ENCODE results near the gene FOLR2.

FOLR2 gene

DNA sequence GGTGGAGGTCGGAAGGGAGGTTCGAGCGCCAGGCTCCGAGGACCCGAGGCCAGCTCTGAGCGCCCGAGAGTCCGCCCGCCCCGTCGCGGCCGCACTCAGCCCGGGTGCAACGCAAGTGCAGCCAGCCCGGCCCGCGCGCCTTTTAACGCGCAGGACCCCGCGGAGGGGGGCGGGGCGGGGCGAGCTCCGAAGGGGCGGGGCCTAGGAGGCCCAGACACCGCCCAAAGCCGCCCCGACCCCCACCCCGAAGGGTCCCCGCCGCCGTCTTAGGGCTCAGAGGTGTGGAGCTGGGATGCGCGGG lies 27.4 kb downstream of the FOLR2 start, which contains the start of gene PHOX2A:
Gene PHOX2A (minus strand): TSS at position 117 of the 301 bp plus-strand sequence. CDS start 172 bp downstream, outside the sequence.
- Histone ChIP-seq H3K4me3 (ENCODE audit: low read depth, low read length) (peak within 1 kb of the TSS; percentile 67), H3K27me3 (ENCODE audit: control insufficient read depth, insufficient read depth, low read length) (peaks cover 96% of the 10 kb centered on the region), H3K9ac (ENCODE audit: low read length) (no peak within 1 kb of the TSS), H3K4me1 (ENCODE audit: control insufficient read depth, insufficient read depth, low read length) (peaks cover 29% of the 10 kb centered on the region), H3K36me3 (ENCODE audit: control insufficient read depth, insufficient read depth, low read length) (no peaks in the 10 kb centered on the region), H3K27ac (ENCODE audit: low read depth, low read length) (no peak within 1 kb of the TSS), H3K9me3 (ENCODE audit: control insufficient read depth, insufficient read depth, low read depth, low read length) (no peaks in the 10 kb centered on the region)

DNA sequence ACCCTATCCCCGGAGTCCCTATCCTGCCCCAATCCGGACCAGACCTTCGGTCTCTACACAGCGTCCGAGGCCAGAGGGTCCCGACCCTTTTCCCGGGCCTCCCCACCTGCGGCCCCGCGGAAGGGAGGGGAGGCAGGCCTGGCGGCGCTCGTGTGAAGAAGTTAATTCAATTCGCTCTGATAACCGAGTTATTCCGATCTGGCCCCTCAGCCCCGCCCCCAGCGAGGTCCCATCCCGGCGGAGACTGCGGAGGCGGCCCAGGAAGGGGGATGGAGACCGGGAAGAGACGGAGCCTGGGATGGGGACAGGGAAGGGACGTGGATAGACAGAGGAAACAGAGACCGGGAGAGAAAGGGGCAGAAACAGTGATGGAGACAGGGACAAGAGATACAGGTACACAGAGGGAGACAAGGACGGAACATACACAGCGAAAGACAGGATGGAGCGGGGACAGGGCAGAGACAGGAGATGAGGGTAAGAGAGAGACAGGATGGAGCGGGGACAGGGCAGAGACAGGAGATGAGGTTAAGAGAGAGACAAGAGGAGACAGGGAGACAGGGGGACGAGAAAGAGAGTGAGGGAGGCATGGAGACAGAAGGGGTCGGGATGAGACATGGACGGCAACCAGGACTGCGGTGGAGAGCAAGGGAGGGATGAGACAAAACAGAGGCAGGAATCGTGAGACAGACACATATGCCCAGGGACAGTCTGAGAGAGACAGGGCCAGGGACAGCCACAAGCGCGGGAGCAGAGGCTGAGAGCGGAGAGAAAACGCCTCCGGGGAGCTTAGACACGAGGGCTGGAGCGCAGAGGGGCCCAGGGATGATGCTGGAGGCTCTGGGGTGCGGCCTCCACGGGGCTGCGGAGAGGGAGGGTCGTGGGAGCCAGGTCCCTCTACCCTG lies 28.0 kb downstream of the FOLR2 start:
- Histone ChIP-seq H3K9ac (ENCODE audit: low read length) (no peak overlapping the region), H3K4me1 (ENCODE audit: control insufficient read depth, insufficient read depth, low read length) (peaks cover 26% of the 10 kb centered on the region), H3K4me3 (ENCODE audit: low read depth, low read length) (peak overlapping the region; percentile 67), H3K27me3 (ENCODE audit: control insufficient read depth, insufficient read depth, low read length) (peaks cover 94% of the 10 kb centered on the region), H3K27ac (ENCODE audit: low read depth, low read length) (no peak overlapping the region), H3K9me3 (ENCODE audit: control insufficient read depth, insufficient read depth, low read depth, low read length) (no peaks in the 10 kb centered on the region), H3K36me3 (ENCODE audit: control insufficient read depth, insufficient read depth, low read length) (no peaks in the 10 kb centered on the region)

DNA sequence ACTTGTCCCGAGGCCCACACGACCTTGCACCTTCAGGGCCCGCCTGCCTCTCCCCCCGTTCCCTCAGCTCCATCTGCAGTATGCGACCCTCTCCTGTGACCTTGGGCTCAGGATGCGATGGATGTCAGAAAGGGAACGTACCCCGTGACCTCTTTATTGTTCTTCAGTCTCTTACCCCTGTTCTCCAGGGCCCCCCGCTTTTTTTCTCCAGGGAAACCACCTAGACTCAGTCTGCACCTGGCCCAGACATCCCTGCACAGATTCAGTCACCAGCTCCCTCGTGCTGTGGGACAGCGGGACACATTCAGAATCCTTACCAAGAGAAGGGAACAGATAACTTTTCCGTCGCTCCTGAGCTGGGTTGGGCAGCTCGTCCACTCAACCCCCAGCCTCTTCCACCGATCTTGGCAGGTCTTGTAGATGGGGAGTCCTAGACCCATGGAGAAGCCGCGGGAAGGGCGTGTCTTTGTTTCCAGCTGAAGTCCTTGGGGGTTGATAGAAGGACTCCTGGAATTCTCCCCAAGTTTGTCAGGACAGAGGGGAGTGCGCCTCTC lies 28.7 kb downstream of the FOLR2 start:
- Histone ChIP-seq H3K4me3 (ENCODE audit: low read depth, low read length) (peak overlapping the region; percentile 67), H3K9ac (ENCODE audit: low read length) (no peak overlapping the region), H3K9me3 (ENCODE audit: control insufficient read depth, insufficient read depth, low read depth, low read length) (no peaks in the 10 kb centered on the region), H3K4me1 (ENCODE audit: control insufficient read depth, insufficient read depth, low read length) (peaks cover 22% of the 10 kb centered on the region), H3K36me3 (ENCODE audit: control insufficient read depth, insufficient read depth, low read length) (no peaks in the 10 kb centered on the region), H3K27ac (ENCODE audit: low read depth, low read length) (no peak overlapping the region), H3K27me3 (ENCODE audit: control insufficient read depth, insufficient read depth, low read length) (peaks cover 94% of the 10 kb centered on the region)

DNA sequence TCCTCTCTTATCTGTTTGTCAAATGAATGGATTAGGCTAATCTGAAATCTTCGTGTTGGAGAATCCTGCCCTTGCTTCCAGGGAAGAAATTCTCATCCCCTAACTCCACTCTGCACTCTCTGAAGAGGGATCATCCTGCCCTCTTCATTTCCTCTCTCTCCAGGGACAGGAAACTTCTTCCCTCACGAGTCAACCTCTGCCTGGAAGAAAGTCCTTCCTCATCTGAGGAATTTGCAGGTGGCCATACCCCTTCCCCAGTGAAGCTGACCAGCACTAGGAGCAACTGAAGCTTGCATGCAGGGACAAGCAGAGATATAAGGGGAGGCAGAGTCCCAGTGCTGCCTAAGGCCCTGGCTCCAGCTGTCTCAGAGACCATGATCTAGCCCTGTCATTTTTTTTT lies 31.0 kb downstream of the FOLR2 start:
- peaks cover 15% of the 10 kb centered on the region; the same call in 1 of the 2 replicates for H3K4me1 ChIP-seq (ENCODE audit: control insufficient read depth, insufficient read depth, low read length)
- no peak overlapping the region for H3K9ac ChIP-seq (ENCODE audit: low read length)
- H3K36me3 ChIP-seq (ENCODE audit: control insufficient read depth, insufficient read depth, low read length) = no peaks in the 10 kb centered on the region
- no peak overlapping the region for H3K27ac ChIP-seq (ENCODE audit: low read depth, low read length)
- no peaks in the 10 kb centered on the region for H3K9me3 ChIP-seq (ENCODE audit: control insufficient read depth, insufficient read depth, low read depth, low read length)
- no peak overlapping the region for H3K4me3 ChIP-seq (ENCODE audit: low read depth, low read length)
- peaks cover 82% of the 10 kb centered on the region for H3K27me3 ChIP-seq (ENCODE audit: control insufficient read depth, insufficient read depth, low read length)

DNA sequence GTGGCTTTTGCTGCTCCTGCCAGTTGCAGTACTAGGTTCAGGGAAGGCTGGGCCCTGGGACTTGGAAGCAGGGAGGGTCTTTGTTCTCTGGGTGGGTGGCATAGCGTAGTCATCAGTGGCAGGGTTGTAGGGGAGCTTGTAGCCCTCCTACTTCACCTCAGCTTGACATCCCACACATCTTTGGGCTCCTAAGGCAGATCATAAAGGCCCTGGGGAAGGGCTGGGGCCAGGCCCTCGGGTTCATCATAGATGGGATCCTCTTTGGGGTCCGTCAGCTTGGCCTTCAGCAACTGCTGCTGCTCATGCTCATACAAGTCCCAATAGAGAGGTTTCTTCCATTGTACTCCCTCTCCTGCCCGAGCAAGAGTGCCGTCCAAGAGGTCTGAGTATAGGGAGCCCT lies 33.4 kb downstream of the FOLR2 start:
- Histone ChIP-seq H3K4me1 (ENCODE audit: control insufficient read depth, insufficient read depth, low read length) (peaks cover 8% of the 10 kb centered on the region; the same call in 1 of the 2 replicates), H3K27me3 (ENCODE audit: control insufficient read depth, insufficient read depth, low read length) (peaks cover 67% of the 10 kb centered on the region), H3K9me3 (ENCODE audit: control insufficient read depth, insufficient read depth, low read depth, low read length) (no peaks in the 10 kb centered on the region), H3K9ac (ENCODE audit: low read length) (no peak overlapping the region), H3K36me3 (ENCODE audit: control insufficient read depth, insufficient read depth, low read length) (no peaks in the 10 kb centered on the region), H3K4me3 (ENCODE audit: low read depth, low read length) (no peak overlapping the region), H3K27ac (ENCODE audit: low read depth, low read length) (no peak overlapping the region)

DNA sequence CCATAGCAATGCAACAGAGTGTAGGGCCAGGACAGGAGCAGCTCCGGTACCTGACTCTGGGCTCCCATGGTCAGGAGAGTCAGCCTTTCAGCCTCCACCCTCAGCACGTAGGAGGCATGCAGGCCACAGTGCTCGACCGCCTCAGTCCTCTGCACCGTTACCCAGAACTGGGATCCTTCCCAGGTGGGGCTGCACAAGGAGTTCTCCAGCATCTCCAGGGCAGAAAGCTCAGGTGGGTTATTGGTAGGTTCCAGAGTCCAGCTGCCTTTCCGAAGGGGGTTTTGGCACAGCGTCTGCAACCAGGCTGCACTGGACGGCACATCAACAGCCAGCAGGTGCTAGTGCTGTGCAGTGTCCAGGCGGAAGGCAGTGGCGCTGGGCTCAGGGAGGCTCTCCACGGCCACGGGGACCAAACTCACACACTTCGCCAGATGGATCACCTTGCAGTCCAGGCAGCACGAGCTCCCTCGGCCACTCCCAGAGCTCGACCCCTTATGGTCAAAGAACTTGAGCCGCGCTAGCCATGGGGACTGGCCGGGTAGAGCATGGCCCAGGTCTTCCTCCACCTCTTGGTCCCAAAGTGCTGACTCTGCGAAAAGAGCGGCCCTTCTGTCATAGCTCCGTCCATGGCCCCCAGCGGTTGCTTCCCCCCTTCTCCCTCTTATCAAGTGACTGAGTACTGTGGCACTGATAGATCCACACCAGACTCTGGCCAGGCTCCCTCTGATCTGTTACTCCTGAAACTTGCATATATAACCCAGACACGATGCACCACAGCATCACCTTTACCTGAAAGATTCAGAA lies 34.3 kb downstream of the FOLR2 start:
- no peak overlapping the region for H3K9ac ChIP-seq (ENCODE audit: low read length)
- H3K4me1 ChIP-seq (ENCODE audit: control insufficient read depth, insufficient read depth, low read length) = peaks cover 4% of the 10 kb centered on the region; the same call in 1 of the 2 replicates
- H3K36me3 ChIP-seq (ENCODE audit: control insufficient read depth, insufficient read depth, low read length) = no peaks in the 10 kb centered on the region
- peaks cover 61% of the 10 kb centered on the region for H3K27me3 ChIP-seq (ENCODE audit: control insufficient read depth, insufficient read depth, low read length)
- H3K4me3 ChIP-seq (ENCODE audit: low read depth, low read length) = no peak overlapping the region
- H3K27ac ChIP-seq (ENCODE audit: low read depth, low read length) = no peak overlapping the region
- H3K9me3 ChIP-seq (ENCODE audit: control insufficient read depth, insufficient read depth, low read depth, low read length) = no peaks in the 10 kb centered on the region

DNA sequence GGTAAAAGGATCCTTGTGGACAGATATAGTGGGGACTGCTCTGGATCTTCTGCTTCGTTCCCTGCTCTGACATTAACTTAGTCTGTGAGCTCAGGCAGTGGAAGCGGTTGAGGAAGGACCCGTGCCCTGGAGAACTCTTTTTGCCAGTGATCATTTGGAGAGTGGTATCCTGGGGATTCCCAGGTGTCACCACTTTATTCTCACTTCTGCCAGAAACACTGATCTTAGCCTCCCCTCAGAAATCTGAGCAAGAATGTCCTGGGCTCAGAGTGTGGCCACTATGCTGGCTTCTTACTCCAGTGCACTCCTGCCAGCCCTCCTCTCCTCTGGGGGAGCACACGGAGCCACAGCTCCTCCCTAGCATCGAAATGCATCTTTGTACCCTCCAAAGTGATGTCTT lies 35.0 kb downstream of the FOLR2 start:
- Histone ChIP-seq H3K9me3 (ENCODE audit: control insufficient read depth, insufficient read depth, low read depth, low read length) (no peaks in the 10 kb centered on the region), H3K4me3 (ENCODE audit: low read depth, low read length) (no peak overlapping the region), H3K27ac (ENCODE audit: low read depth, low read length) (no peak overlapping the region), H3K36me3 (ENCODE audit: control insufficient read depth, insufficient read depth, low read length) (no peaks in the 10 kb centered on the region), H3K27me3 (ENCODE audit: control insufficient read depth, insufficient read depth, low read length) (peaks cover 53% of the 10 kb centered on the region), H3K4me1 (ENCODE audit: control insufficient read depth, insufficient read depth, low read length) (peaks cover 4% of the 10 kb centered on the region; the same call in 1 of the 2 replicates), H3K9ac (ENCODE audit: low read length) (no peak overlapping the region)

DNA sequence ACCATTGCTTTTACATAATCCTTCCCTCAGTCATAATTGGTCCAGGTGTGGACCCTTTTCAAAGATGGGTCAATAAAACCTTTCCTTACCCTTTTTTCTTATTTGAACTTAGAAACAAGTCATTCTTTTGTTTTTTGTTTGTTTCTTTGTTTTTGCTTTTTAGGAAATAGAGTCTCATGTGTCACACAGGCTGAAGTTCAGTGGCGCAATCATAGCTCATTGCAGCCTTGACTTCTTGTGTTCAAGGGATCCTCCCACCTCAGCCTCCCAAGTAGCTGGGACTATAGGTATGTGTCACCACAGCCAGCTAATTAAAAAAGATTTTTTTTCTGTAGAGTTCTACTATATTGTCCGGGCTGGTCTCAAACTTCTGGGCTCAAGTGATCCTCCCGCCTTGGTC lies 36.8 kb downstream of the FOLR2 start:
- Histone ChIP-seq H3K36me3 (ENCODE audit: control insufficient read depth, insufficient read depth, low read length) (no peaks in the 10 kb centered on the region), H3K27me3 (ENCODE audit: control insufficient read depth, insufficient read depth, low read length) (peaks cover 35% of the 10 kb centered on the region), H3K4me3 (ENCODE audit: low read depth, low read length) (no peak overlapping the region), H3K27ac (ENCODE audit: low read depth, low read length) (no peak overlapping the region), H3K9ac (ENCODE audit: low read length) (no peak overlapping the region), H3K9me3 (ENCODE audit: control insufficient read depth, insufficient read depth, low read depth, low read length) (no peaks in the 10 kb centered on the region), H3K4me1 (ENCODE audit: control insufficient read depth, insufficient read depth, low read length) (peaks cover 4% of the 10 kb centered on the region; the same call in 1 of the 2 replicates)

DNA sequence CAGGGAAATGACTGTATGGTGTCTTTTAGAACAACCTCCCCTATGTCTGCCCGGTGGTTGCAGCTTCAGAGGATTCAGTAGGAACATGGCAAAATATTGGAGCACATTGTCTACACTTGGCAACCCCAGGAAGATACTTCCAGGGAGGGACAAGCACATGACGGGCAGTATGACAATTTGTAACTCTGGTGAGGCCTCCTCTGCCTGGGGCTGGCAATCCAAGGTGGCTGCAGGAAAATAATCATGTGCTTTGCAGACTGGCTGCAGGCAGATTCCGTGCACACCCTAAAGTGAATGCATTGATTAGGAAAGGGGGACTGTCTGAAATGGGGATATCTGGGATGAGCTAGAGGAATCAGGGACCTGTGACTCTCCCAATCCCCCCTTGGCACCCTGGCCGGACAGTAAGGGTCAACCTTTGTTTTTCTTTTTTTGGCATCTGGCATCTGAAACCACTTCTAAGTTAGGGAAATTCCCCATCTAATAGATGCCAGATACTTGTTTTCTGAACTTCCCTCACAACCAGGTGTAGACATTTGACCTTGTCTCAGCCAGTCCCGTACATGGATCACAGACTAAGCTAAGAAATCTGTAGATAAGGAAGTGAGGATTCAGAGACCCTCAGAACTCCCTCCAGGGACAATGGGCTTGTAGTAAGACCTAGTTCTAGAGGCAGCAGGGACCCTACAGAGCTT lies 37.9 kb downstream of the FOLR2 start:
- Histone ChIP-seq H3K9me3 (ENCODE audit: control insufficient read depth, insufficient read depth, low read depth, low read length) (no peaks in the 10 kb centered on the region), H3K36me3 (ENCODE audit: control insufficient read depth, insufficient read depth, low read length) (no peaks in the 10 kb centered on the region), H3K27me3 (ENCODE audit: control insufficient read depth, insufficient read depth, low read length) (peaks cover 29% of the 10 kb centered on the region), H3K4me1 (ENCODE audit: control insufficient read depth, insufficient read depth, low read length) (no peaks in the 10 kb centered on the region), H3K4me3 (ENCODE audit: low read depth, low read length) (no peak overlapping the region), H3K9ac (ENCODE audit: low read length) (no peak overlapping the region), H3K27ac (ENCODE audit: low read depth, low read length) (no peak overlapping the region)

DNA sequence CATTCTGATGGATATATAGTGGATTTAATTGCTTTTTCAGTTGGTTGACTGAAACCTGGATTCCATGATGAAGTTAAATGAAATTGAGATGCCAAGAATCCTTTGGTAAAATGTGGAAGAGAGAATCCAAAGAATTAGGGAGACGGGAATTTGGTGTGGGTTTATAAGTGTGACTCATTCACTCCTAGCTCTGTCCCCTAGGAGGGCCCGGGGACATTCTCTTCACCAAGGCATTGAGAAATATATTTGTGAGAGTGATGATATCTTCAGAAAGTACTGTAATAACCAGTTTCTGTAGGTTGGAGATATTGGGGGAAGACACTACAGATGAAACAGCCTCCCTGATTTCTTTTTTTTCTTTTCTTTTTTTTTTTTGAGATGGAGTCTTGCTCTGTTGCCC lies 41.0 kb downstream of the FOLR2 start:
- Histone ChIP-seq H3K27me3 (ENCODE audit: control insufficient read depth, insufficient read depth, low read length) (peaks cover 9% of the 10 kb centered on the region), H3K36me3 (ENCODE audit: control insufficient read depth, insufficient read depth, low read length) (no peaks in the 10 kb centered on the region), H3K4me3 (ENCODE audit: low read depth, low read length) (no peak overlapping the region), H3K9ac (ENCODE audit: low read length) (no peak overlapping the region), H3K27ac (ENCODE audit: low read depth, low read length) (no peak overlapping the region), H3K9me3 (ENCODE audit: control insufficient read depth, insufficient read depth, low read depth, low read length) (no peaks in the 10 kb centered on the region), H3K4me1 (ENCODE audit: control insufficient read depth, insufficient read depth, low read length) (no peaks in the 10 kb centered on the region)
